ENCODE data around the gene GAN.

DNA sequence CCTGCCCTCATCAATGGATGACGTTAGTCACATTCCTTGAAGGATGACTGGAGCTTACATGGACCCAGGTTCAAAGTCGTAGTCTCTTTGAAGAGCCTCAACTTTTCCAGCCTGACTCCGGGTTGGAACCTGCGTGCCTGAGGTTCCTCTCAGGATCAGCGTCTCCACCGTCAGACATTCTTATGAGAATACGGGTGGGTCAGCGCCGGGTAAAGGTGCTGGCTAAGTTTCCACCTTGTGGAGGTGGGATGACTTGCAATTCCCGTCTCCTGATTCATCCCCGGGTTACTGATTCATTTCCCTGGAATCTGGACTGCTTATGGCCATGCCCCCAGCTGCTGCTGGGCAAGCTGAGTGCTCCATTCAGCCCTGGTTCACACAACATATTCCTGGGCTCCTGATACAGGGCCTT, 90.9 kb downstream of the GAN start:
- TF ChIP-seq, protein P1, sequence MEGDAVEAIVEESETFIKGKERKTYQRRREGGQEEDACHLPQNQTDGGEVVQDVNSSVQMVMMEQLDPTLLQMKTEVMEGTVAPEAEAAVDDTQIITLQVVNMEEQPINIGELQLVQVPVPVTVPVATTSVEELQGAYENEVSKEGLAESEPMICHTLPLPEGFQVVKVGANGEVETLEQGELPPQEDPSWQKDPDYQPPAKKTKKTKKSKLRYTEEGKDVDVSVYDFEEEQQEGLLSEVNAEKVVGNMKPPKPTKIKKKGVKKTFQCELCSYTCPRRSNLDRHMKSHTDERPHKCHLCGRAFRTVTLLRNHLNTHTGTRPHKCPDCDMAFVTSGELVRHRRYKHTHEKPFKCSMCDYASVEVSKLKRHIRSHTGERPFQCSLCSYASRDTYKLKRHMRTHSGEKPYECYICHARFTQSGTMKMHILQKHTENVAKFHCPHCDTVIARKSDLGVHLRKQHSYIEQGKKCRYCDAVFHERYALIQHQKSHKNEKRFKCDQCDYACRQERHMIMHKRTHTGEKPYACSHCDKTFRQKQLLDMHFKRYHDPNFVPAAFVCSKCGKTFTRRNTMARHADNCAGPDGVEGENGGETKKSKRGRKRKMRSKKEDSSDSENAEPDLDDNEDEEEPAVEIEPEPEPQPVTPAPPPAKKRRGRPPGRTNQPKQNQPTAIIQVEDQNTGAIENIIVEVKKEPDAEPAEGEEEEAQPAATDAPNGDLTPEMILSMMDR (IDR thresholded peaks at IDR 0.05 in 4 of 5, conservative IDR thresholded peaks at IDR 0.05 in 1 of 5), result no peak
- TF ChIP-seq POLR2A (IDR thresholded peaks at IDR 0.05), result no peak
